HG03095 (cell line): ENCODE data around the gene ARL4D.
"Not testable (repeated sequence)": the region's sequence is repeated elsewhere in the genome, so short reads cannot be mapped to it uniquely, and the experiment has no call there.

Experiments used
- ATAC-seq: cut with Tn5 transposase; IDR thresholded peaks from one replicate; pipeline ENCODE4 v1.9.1; 2021; ENCODE audit warnings: moderate library complexity; ENCODE audit not compliant: unreplicated experiment

ARL4D gene

DNA sequence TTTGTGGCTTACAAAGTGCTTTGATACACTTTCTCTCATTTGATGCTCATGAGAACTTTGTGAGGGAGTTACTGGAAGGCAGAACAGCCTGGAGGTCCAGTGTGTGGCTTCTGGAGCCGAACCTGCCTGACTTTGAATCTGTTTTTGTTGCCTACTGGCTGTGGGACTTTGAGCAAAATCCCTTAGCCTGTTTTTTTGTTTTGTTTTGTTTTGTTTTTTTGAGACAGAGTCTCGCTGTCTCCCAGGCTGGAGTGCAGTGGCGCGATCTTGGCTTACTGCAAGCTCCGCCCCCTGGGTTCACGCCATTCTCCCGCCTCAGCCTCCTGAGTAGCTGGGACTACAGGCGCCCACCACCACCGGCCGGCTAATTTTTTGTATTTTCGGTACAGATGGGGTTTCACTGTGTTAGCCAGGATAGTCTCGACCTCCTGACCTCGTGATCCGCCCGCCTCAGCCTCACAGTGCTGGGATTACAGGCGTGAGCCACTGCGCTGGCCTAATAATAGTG is 20.6 kb downstream of the ARL4D start:
- ATAC-seq: not testable (repeated sequence)

GRCh38 chr17:43423777-43424455 is 25.1 kb downstream of the ARL4D start:
- ATAC-seq: no peak

- ATAC-seq: no peak
These were observed 28.7 kb downstream of the ARL4D start for GRCh38 chr17:43427362-43428043.

GRCh38 chr17:43428524-43428923 is 29.7 kb downstream of the ARL4D start:
- ATAC-seq: no peak

DNA sequence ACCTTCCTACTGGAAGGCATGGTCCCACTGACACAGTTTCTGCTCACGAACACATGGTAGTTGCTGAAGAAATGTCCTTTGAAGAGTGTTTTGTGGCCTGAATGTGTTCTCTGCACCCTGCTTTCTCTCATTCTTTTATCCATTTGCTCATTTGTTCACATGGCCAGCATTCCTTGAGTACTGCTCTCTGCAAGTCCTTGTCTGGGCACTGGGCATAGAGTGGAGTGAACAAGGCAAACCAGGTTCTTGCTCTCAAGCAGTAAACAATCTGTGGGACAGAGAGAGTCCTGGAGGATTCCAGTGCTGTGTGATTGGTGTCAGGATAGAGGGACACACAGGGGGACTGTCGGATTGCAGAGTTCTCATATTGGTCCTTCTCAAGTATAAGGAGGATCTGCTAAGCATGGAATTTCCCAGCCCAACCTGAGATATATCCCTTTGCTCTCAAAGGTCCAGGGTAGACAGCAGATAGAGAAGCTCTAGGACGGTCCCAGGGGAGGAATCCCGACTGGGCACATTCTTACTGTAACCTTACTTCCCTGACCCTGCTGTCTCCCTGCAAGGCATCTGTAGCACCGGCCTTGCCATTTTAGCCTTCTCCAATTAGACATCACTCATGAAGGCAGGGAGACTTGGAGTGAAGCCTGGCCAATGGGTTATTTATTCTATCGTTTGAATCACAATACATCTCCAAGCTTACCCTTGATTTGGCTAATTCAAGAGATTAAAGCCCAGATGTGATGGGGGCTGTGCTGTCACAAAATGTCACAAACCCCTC is 32.3 kb downstream of the ARL4D start:
- no peak for ATAC-seq

- ATAC-seq: no peak
These were observed 33.1 kb downstream of the ARL4D start for GRCh38 chr17:43431714-43432523.

DNA sequence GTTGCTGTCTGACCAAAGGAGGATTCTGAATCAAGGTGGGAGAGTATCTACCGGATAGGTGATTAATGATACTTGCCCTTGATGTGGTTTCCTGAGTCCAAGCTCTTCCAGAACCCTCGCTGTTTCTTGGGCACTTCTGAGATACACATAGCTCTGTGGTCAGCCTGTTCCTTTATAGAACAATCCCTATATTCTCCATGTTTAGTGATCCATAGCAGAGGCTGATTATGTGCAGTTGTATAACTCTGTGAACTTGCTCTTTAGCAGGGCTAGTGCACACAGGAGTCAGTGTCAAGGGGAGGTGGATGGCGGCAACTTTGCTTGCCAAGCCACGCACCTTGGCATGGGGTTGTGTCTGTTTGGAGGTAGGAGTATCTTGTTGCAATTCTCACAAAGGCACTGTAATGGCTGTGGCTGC is 36.1 kb downstream of the ARL4D start:
- ATAC-seq: no peak

DNA sequence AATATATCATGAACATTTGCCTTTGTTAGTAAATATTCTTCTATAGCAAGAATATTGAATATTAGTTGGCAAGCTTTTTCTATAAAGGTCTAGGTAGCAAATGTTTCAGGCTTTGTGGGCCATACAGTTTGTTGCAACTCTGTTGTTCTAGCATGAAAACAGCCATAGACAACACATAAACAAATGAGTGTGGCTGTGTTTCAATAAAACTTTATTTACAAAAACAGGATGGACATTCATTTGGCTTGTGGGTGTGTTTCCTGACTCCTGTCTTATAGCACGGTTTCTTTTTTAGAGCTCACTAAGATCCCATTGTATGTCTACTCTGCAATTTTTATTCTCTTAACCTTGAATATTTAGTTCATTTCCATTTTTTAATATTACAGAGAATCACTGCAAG is 39.0 kb downstream of the ARL4D start:
- ATAC-seq: no peak

GRCh38 chr17:43438626-43439025 is 39.8 kb downstream of the ARL4D start:
- no peak for ATAC-seq

- no peak for ATAC-seq
These were observed 40.2 kb downstream of the ARL4D start for GRCh38 chr17:43439041-43439440.

DNA sequence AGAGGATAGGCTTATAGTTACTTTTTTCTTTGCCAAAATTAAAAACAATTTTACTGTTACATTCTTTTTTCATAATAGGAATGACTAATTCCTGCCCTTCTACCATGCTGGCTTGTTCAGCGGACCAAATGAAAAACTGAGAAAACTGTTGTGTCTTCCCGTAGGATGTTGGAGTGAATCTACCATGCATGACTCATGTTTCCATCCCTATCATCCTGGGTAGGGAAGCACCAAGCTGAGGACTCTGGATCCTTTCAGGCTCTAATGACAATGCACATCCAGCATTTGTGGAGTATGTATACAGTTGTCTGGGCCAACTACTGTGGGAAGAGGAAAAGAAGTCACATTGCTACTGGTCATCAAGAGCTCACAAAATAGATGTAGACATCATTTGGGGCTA is 43.9 kb downstream of the ARL4D start:
- no peak for ATAC-seq

- no peak for ATAC-seq
These were observed 44.6 kb downstream of the ARL4D start for GRCh38 chr17:43443381-43443780.

DNA sequence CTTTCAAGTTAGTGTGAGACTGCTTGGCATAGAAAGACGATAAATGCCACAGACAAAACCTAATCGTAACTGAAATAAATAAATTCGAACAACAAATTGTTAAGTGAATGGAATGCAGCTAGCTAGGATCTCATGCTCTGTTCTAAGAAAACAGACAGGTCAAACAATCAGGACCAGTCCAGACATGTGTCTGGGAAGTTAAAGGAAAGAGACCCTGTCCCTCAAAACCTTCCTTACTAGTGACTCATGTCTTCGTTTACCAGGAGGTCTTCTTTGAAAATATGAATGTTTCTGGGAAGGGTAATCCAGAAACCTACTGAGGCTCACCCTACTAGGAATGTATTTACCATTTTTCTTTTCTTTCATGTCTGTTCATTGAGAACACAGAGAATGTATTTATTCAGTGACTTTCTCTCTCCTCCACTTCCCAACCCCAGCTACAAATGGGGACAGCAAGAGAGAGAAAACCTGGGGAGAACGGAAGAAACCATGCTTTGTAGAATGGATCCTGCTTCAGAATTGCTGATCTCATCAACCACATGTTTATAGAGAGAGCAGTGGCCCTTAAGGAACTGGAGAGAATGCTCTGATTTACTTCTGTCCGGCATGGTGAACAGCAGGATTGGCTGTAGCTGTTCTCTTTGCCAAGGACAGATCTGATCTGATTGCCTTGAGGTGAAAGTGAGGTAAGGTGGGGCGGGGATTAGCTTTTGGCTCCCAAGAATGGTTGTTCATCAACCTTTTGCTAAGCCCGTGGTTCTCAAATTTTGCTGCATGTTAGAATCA is 45.6 kb downstream of the ARL4D start:
- no peak for ATAC-seq

- ATAC-seq: no peak
These were observed 46.3 kb downstream of the ARL4D start for GRCh38 chr17:43445009-43445589.

DNA sequence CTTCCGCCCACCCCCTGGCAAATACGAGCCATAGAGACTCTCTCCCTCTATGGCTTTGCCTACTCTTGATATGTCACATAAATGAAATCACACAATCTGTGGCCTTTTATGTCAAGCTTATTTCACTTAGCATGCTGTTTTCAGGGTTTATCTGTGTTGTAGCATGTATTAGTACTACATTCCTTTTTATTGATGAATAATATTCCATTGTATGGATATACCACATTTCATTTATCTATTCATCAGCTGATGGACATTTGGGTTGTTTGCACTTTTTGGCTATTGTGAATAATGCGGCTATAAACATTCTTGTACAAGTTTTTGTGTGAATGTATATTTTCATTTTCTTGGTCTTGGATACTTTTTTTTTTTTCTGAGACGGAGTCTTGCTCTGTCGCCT is 48.0 kb downstream of the ARL4D start:
- ATAC-seq: no peak

DNA sequence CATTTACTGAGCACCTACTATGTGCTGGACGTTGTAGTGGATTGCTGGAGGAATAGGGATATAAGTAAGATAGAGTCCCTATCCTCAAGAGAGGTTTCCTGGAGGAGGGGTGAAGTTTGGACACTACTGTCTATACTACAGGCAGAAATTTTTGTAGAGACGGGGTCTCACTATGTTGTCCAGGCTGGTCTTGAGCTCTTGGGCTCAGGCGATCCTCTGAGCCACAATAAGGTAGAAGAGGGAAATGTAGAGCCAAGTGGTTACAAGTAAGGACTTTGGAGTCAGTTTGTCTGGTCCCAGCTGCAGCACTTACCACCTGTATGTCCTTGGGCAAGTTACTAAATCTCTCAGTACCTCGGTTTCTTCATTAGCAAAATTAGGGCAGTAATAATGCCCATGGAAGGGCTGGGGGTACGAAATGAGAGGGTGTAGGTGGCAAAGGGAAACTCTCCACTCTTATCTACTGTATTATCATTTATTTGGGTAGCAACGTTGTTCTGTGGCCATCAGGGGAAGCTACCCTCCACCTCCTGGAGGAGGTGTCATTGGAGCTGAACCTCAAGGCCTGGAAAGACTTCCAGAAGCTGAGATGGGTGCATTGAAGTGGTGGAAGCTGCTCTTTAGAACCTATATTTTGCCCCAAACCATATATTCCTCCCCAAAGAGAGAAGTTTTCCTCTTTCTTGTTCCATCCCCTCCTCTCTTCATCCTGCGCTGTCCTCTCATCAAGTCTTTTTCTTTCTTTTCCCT is 50.1 kb downstream of the ARL4D start:
- ATAC-seq: no peak

DNA sequence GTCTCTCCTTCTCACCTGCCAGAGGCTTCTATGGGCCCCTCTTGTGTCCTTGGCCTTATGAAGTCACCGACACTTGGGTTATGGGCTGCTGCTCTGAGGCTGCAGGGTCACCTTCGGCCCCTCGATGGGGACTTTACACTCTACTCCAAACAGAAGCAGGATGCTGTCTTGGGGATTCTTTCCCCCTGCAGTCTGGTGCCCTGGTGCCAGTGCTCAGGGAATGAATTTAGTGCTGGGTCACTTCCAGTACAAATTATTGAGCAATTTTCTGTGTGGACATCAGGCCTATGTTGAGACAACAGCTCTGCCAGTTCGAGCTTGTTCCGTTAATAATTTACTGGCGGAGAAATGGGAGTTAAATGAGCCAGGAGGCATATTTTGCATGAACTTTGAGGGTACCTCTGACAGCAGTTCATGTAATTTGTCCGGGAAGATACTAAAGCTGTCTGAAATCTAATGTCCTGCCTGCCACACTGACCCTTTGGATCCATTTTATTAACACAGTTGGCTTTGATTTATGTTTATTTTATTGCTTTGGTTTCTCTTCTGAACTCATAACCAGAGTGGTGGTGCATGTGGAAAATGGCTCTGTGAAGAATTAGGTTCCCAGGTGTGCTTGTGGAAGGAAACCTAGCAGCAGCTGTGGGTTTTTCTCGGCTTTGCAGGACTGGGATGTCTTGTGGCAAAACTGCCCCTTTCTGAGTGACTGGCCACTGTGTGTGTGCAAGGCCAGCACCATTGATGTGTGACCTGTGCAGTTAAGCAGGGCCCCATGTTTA is 50.9 kb downstream of the ARL4D start:
- ATAC-seq: no peak
